Tibial artery (tissue), 4 donors: ENCODE results near the gene TSPAN14.

ENCODE experiments used
- DNase-seq, 2 donors: peaks; one replicate each; pipeline ENCODE4 v3.0.0-alpha.2; 2019
- H3K27ac ChIP-seq, 2 donors: fragments of 200-600 bp; sonication (generic) in 1 of 2; 1 replicate in 1 of 2; 2 replicates in 1 of 2; pipeline ENCODE4 v1.5.1; 2018 to 2019; ENCODE audit warnings: mild to moderate bottlenecking in 1 of 2
- H3K27me3 ChIP-seq, 2 donors: fragments of 200-600 bp; sonication (generic) in 1 of 2; one replicate each; pipeline versions ENCODE4 v1.5.1 to v1.6.0; 2016 to 2019
- H3K36me3 ChIP-seq, 3 donors: fragments of 200-600 bp; sonication (generic) in 2 of 3; one replicate each; pipeline ENCODE4 v1.5.1; 2016 to 2019; ENCODE audit warnings: mild to moderate bottlenecking in 2 of 3
- H3K4me1 ChIP-seq, 4 donors: fragments of 200-600 bp; sonication (generic) in 2 of 4; 1 replicate in 3 of 4; 2 replicates in 1 of 4; pipeline ENCODE4 v1.5.1; 2016 to 2019
- H3K4me3 ChIP-seq, 2 donors: fragments of 200-600 bp; sonication (generic) in 1 of 2; 1 replicate in 1 of 2; 2 replicates in 1 of 2; pipeline ENCODE4 v1.5.1; 2018 to 2019; ENCODE audit warnings: mild to moderate bottlenecking in 2 of 2
- H3K9me3 ChIP-seq, 3 donors: fragments of 200-600 bp; sonication (generic) in 1 of 3; one replicate each; pipeline ENCODE4 v1.5.1; 2016 to 2019
- CTCF ChIP-seq, 2 experiments: fragments of 200-600 bp in 1 of 2; fragments of 450-650 bp in 1 of 2; IDR thresholded peaks; one replicate each; pipeline ENCODE4 v1.5.1; 2017 to 2019; ENCODE audit warnings: antibody characterized with exemption in 2 of 2, mild to moderate bottlenecking in 1 of 2, moderate library complexity in 1 of 2
- intact Hi-C: fragments of 100-400 bp; cut with DNase I; formaldehyde crosslinking; loops from one replicate; pipeline ENCODE4 v1.15.0; 2023; ENCODE audit warnings: low total_unique reads

Gene TSPAN14

GRCh38 chr10:80452640-80453039, 1.5 kb upstream of the TSPAN14 start:
- H3K4me1 ChIP-seq: peaks cover 0 to 39% (median 26%) of the 10 kb centered on the region in 4 donors
- no peak overlapping the region for H3K4me3 ChIP-seq
- intact Hi-C loops: no loop called here
- no peaks in the 10 kb centered on the region for H3K27me3 ChIP-seq
- peak overlapping the region in 1 of 2 donors; percentile 90 for H3K27ac ChIP-seq
- TF ChIP-seq CTCF (IDR thresholded peaks at IDR 0.05): no peak
- H3K9me3 ChIP-seq: no peaks in the 10 kb centered on the region
- no peaks in the 10 kb centered on the region for H3K36me3 ChIP-seq
- no peak for DNase-seq

GRCh38 chr10:80453056-80453841, 861 bp upstream of the TSPAN14 start:
- no peak for TF ChIP-seq CTCF (IDR thresholded peaks at IDR 0.05)
- Histone ChIP-seq H3K27ac (peak overlapping the region; percentile 89 to 90), H3K9me3 (no peaks in the 10 kb centered on the region), H3K4me3 (peak overlapping the region; percentile 54 to 99), H3K27me3 (no peaks in the 10 kb centered on the region), H3K36me3 (no peaks in the 10 kb centered on the region), H3K4me1 (peaks cover 0 to 45% (median 29%) of the 10 kb centered on the region in 4 donors)
- intact Hi-C loops: no loop called here
- DNase-seq: no peak

GRCh38 chr10:80454513-80455460, 677 bp downstream of the TSPAN14 start:
- peak; percentile 50 to 73 for DNase-seq
- peak overlapping the region; percentile 98 to 99 for H3K4me3 ChIP-seq
- H3K27ac ChIP-seq: peak overlapping the region; percentile 98 to 100
- no peak for TF ChIP-seq CTCF (IDR thresholded peaks at IDR 0.05)
- H3K4me1 ChIP-seq: peaks cover 0 to 60% (median 42%) of the 10 kb centered on the region in 4 donors
- H3K36me3 ChIP-seq: no peaks in the 10 kb centered on the region
- H3K27me3 ChIP-seq: no peaks in the 10 kb centered on the region
- intact Hi-C loops: no loop called here
- no peaks in the 10 kb centered on the region for H3K9me3 ChIP-seq

GRCh38 chr10:80455461-80456349, 1.6 kb downstream of the TSPAN14 start:
- Histone ChIP-seq H3K4me3 (peak overlapping the region; percentile 98 to 99), H3K4me1 (peaks cover 0 to 67% (median 49%) of the 10 kb centered on the region in 4 donors), H3K36me3 (no peaks in the 10 kb centered on the region), H3K27ac (peak overlapping the region; percentile 98 to 100), H3K9me3 (no peaks in the 10 kb centered on the region), H3K27me3 (no peaks in the 10 kb centered on the region)
- no peak for TF ChIP-seq CTCF (IDR thresholded peaks at IDR 0.05)
- DNase-seq: peak in 1 of 2 donors; percentile 62
- intact Hi-C loops: no loop called here
